Neutrophil (primary cell): Measurements from ENCODE around the gene MRPL30.
A peak's percentile ranks its signal among the peaks of the same experiment; 100 is the strongest.

Experiments used
- H3K27ac ChIP-seq: fragments of 200-600 bp; sonication (generic); 2 replicates; pipeline ENCODE4 v1.5.1; 2016; ENCODE audit warnings: mild to moderate bottlenecking, moderate library complexity
- H3K27me3 ChIP-seq: fragments of 200-600 bp; sonication (generic); 2 replicates; pipeline ENCODE4 v1.6.0; 2016; ENCODE audit warnings: mild to moderate bottlenecking
- H3K36me3 ChIP-seq: fragments of 200-600 bp; sonication (generic); 2 replicates; pipeline ENCODE4 v1.5.1; 2017
- H3K4me1 ChIP-seq, 2 experiments: fragments of 200-600 bp in 1 of 2; sonication (generic) in 1 of 2; 1 replicate in 1 of 2; 2 replicates in 1 of 2; pipeline versions ENCODE4 v1.5.1 to v1.6.1; 2013 to 2016; ENCODE audit warnings: low read depth in 1 of 2, low read length in 1 of 2, mild to moderate bottlenecking in 1 of 2, moderate library complexity in 1 of 2; ENCODE audit not compliant: control insufficient read depth in 1 of 2, insufficient read depth in 1 of 2
- H3K4me3 ChIP-seq, 2 experiments: fragments of 200-600 bp in 1 of 2; sonication (generic) in 1 of 2; 1 replicate in 1 of 2; 2 replicates in 1 of 2; pipeline ENCODE4 v1.5.1; 2013 to 2016; ENCODE audit warnings: low read depth in 1 of 2, low read length in 1 of 2, mild to moderate bottlenecking in 1 of 2, moderate library complexity in 1 of 2
- H3K9me3 ChIP-seq: fragments of 200-600 bp; sonication (generic); 2 replicates; pipeline ENCODE4 v1.5.1; 2016
- CTCF ChIP-seq: fragments of 200-600 bp; sonication (generic); IDR thresholded peaks from 2 replicates; pipeline ENCODE4 v1.5.1; 2016; ENCODE audit warnings: antibody characterized with exemption

Gene MRPL30

GRCh38 chr2:99141110-99142108 is 39.6 kb upstream of the MRPL30 start, which contains the start of gene C2orf15:
C2orf15 (plus strand) TSS chr2:99141707; CDS start chr2:99150559, 8,852 bp downstream.
- Histone ChIP-seq H3K27me3 (peaks cover 11% of the 10 kb centered on the region), H3K36me3 (no peaks in the 10 kb centered on the region), H3K4me1 (peaks cover 19 to 38% of the 10 kb centered on the region in 2 experiments), H3K9me3 (no peaks in the 10 kb centered on the region), H3K27ac (peak within 1 kb of the TSS; percentile 84), H3K4me3 (peak within 1 kb of the TSS; percentile 85 to 98)
- TF ChIP-seq CTCF, result peak; percentile 25

GRCh38 chr2:99150706-99151105 is 30.3 kb upstream of the MRPL30 start:
- peak overlapping the region in 1 of 2 experiments; percentile 6 for H3K4me3 ChIP-seq
- no peaks in the 10 kb centered on the region for H3K36me3 ChIP-seq
- no peaks in the 10 kb centered on the region for H3K9me3 ChIP-seq
- peak overlapping the region; percentile 93 for H3K27ac ChIP-seq
- peaks cover 45 to 59% of the 10 kb centered on the region in 2 experiments for H3K4me1 ChIP-seq
- no peak for TF ChIP-seq CTCF
- no peaks in the 10 kb centered on the region for H3K27me3 ChIP-seq

- no peak for TF ChIP-seq CTCF
- H3K36me3 ChIP-seq, result no peaks in the 10 kb centered on the region
- no peaks in the 10 kb centered on the region for H3K9me3 ChIP-seq
- no peaks in the 10 kb centered on the region for H3K27me3 ChIP-seq
- H3K4me1 ChIP-seq, result peaks cover 46 to 54% of the 10 kb centered on the region in 2 experiments
- H3K27ac ChIP-seq, result peak overlapping the region; percentile 93
- no peak overlapping the region for H3K4me3 ChIP-seq
Observed at GRCh38 chr2:99152199-99152895, 28.6 kb upstream of the MRPL30 start.

GRCh38 chr2:99153921-99154604 is 26.9 kb upstream of the MRPL30 start:
- TF ChIP-seq CTCF, result no peak
- H3K4me1 ChIP-seq, result peaks cover 38 to 41% of the 10 kb centered on the region in 2 experiments
- H3K4me3 ChIP-seq, result peak overlapping the region; percentile 88 to 89
- no peaks in the 10 kb centered on the region for H3K27me3 ChIP-seq
- H3K27ac ChIP-seq, result peak overlapping the region; percentile 93
- H3K36me3 ChIP-seq, result no peaks in the 10 kb centered on the region
- no peaks in the 10 kb centered on the region for H3K9me3 ChIP-seq
